Gastrocnemius medialis (tissue), 4 donors: ENCODE measurements around the gene PRKD3.

Experiments used
- CTCF ChIP-seq, 5 experiments: fragments of 450-650 bp in 3 of 5; fragments of 200-600 bp in 2 of 5; sonication (generic) in 2 of 5; IDR thresholded peaks in 4 of 5; conservative IDR thresholded peaks in 1 of 5; 1 replicate in 4 of 5; 2 replicates in 1 of 5; pipeline ENCODE4 v1.5.1; 2016 to 2019; ENCODE audit warnings: antibody characterized with exemption in 5 of 5, mild to moderate bottlenecking in 3 of 5, moderate library complexity in 3 of 5
- POLR2A ChIP-seq, 2 donors: fragments of 450-650 bp; IDR thresholded peaks; one replicate each; pipeline ENCODE4 v1.6.1; 2017; ENCODE audit warnings: antibody characterized with exemption in 2 of 2, mild to moderate bottlenecking in 2 of 2, moderate library complexity in 2 of 2

- TF ChIP-seq POLR2A (IDR thresholded peaks at IDR 0.05) = no peak
- TF ChIP-seq CTCF (IDR thresholded peaks at IDR 0.05 in 4 of 5, conservative IDR thresholded peaks at IDR 0.05 in 1 of 5) = no peak
These were observed 11.0 kb upstream of the PRKD3 start for GRCh38 chr2:37335604-37336003.
